GM12878 (cell line): ENCODE measurements around the gene EYS.

ENCODE experiments used
- CHD2 ChIP-seq: IDR thresholded peaks from 2 replicates; pipeline ENCODE4 v1.6.1; 2011; ENCODE audit warnings: low read depth, low read length, improper control_type of control experiment, borderline replicate concordance
- ELK1 ChIP-seq: IDR thresholded peaks from 2 replicates; pipeline ENCODE4 v1.6.1; 2012; ENCODE audit warnings: low read depth, low read length, improper control_type of control experiment
- EP300 ChIP-seq, 2 experiments: fragments of 150-350 bp in 1 of 2; IDR thresholded peaks; 2 replicates each; pipeline ENCODE4 v1.6.1; 2011 to 2012; ENCODE audit warnings: low read depth in 2 of 2, low read length in 2 of 2, borderline replicate concordance in 1 of 2, improper control_type of control experiment in 1 of 2, inconsistent platforms in 1 of 2; ENCODE audit not compliant: control insufficient read depth in 1 of 2
- ETV6 ChIP-seq, 2 experiments: fragments of 450-650 bp in 1 of 2; IDR thresholded peaks in 1 of 2; conservative IDR thresholded peaks in 1 of 2; 2 replicates each; pipeline ENCODE4 v1.6.1; 2014; ENCODE audit warnings: antibody characterized with exemption in 1 of 2, borderline replicate concordance in 1 of 2, low read depth in 1 of 2, mild to moderate bottlenecking in 1 of 2, moderate library complexity in 1 of 2
- FOS ChIP-seq: IDR thresholded peaks from 3 replicates; pipeline ENCODE4 v1.6.1; 2011; ENCODE audit warnings: borderline replicate concordance; ENCODE audit not compliant: insufficient read length; ENCODE audit errors: extremely low read depth
- MTA3 ChIP-seq: IDR thresholded peaks from 2 replicates; pipeline ENCODE4 v1.6.1; 2012; ENCODE audit warnings: low read length, inconsistent platforms, borderline replicate concordance
- NR2C2 ChIP-seq: IDR thresholded peaks from 2 replicates; pipeline ENCODE4 v1.6.1; 2011; ENCODE audit warnings: borderline replicate concordance, low read depth; ENCODE audit not compliant: control insufficient read depth, insufficient read length
- POLR2A ChIP-seq: IDR thresholded peaks from 2 replicates; pipeline ENCODE4 v1.6.1; 2011; ENCODE audit warnings: low read depth, mild to moderate bottlenecking, low read length
- POLR2AphosphoS5 ChIP-seq: IDR thresholded peaks from 2 replicates; pipeline ENCODE4 v1.6.1; 2011; ENCODE audit warnings: mild to moderate bottlenecking, low read length, inconsistent platforms
- RELA ChIP-seq: fragments of 450-650 bp; IDR thresholded peaks from 2 replicates; pipeline ENCODE4 v1.8.0; 2014; ENCODE audit warnings: borderline replicate concordance; ENCODE audit not compliant: partially characterized antibody
- REST ChIP-seq: IDR thresholded peaks from 2 replicates; pipeline ENCODE4 v1.6.1; 2012; ENCODE audit warnings: mild to moderate bottlenecking, low read depth, low read length
- TF ChIP-seq, protein P1 (sequence below): fragments of 450-650 bp; IDR thresholded peaks from 2 replicates; pipeline ENCODE4 v1.6.1; 2016; ENCODE audit warnings: mild to moderate bottlenecking, moderate library complexity, borderline replicate concordance
- TF ChIP-seq, protein P2 (sequence below), 3 experiments: IDR thresholded peaks in 2 of 3; conservative IDR thresholded peaks in 1 of 3; 2 replicates each; pipeline ENCODE4 v1.5.1; 2011; ENCODE audit warnings: low read depth in 3 of 3, low read length in 3 of 3, mild to moderate bottlenecking in 3 of 3, control low read depth in 2 of 3, moderate library complexity in 2 of 3, inconsistent platforms in 1 of 3, mixed read lengths in 1 of 3; ENCODE audit not compliant: control insufficient read depth in 2 of 3, insufficient read depth in 1 of 3; ENCODE audit errors: extremely low read depth in 1 of 3

DNA sequence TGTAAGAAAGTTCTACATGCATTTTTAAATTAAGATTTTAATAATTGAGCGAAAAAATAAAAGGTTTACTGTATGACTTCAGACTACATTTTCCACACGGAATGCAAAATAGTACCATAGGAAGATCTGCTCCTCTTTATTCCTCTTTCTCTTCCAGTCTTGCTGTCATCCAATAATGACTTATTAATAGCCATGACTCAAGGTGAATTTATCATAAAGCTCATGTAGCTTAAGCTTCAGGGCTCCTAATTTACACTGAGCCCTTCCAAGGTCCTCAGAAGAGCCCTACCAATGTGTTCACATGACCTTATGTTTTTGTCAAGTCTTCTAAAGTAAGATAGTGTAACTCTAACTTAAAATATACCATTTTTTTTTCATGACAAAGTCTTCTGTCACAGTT lies 1561.4 kb downstream of the EYS start:
- TF ChIP-seq, protein P1, sequence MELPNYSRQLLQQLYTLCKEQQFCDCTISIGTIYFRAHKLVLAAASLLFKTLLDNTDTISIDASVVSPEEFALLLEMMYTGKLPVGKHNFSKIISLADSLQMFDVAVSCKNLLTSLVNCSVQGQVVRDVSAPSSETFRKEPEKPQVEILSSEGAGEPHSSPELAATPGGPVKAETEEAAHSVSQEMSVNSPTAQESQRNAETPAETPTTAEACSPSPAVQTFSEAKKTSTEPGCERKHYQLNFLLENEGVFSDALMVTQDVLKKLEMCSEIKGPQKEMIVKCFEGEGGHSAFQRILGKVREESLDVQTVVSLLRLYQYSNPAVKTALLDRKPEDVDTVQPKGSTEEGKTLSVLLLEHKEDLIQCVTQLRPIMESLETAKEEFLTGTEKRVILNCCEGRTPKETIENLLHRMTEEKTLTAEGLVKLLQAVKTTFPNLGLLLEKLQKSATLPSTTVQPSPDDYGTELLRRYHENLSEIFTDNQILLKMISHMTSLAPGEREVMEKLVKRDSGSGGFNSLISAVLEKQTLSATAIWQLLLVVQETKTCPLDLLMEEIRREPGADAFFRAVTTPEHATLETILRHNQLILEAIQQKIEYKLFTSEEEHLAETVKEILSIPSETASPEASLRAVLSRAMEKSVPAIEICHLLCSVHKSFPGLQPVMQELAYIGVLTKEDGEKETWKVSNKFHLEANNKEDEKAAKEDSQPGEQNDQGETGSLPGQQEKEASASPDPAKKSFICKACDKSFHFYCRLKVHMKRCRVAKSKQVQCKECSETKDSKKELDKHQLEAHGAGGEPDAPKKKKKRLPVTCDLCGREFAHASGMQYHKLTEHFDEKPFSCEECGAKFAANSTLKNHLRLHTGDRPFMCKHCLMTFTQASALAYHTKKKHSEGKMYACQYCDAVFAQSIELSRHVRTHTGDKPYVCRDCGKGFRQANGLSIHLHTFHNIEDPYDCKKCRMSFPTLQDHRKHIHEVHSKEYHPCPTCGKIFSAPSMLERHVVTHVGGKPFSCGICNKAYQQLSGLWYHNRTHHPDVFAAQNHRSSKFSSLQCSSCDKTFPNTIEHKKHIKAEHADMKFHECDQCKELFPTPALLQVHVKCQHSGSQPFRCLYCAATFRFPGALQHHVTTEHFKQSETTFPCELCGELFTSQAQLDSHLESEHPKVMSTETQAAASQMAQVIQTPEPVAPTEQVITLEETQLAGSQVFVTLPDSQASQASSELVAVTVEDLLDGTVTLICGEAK = no peak
- TF ChIP-seq EP300 (IDR thresholded peaks at IDR 0.05; ENCODE audit: borderline replicate concordance in 1 of 2, control insufficient read depth in 1 of 2, low read depth in 2 of 2, low read length in 2 of 2) (no peak), ETV6 (conservative IDR thresholded peaks at IDR 0.05 in 1 of 2, IDR thresholded peaks at IDR 0.05 in 1 of 2; ENCODE audit: borderline replicate concordance in 1 of 2, low read depth in 1 of 2) (no peak), NR2C2 (no peak), REST (no peak), FOS (no peak), RELA (no peak), MTA3 (no peak), POLR2A (no peak), ELK1 (no peak), CHD2 (no peak), POLR2AphosphoS5 (no peak)
- TF ChIP-seq, protein P2, sequence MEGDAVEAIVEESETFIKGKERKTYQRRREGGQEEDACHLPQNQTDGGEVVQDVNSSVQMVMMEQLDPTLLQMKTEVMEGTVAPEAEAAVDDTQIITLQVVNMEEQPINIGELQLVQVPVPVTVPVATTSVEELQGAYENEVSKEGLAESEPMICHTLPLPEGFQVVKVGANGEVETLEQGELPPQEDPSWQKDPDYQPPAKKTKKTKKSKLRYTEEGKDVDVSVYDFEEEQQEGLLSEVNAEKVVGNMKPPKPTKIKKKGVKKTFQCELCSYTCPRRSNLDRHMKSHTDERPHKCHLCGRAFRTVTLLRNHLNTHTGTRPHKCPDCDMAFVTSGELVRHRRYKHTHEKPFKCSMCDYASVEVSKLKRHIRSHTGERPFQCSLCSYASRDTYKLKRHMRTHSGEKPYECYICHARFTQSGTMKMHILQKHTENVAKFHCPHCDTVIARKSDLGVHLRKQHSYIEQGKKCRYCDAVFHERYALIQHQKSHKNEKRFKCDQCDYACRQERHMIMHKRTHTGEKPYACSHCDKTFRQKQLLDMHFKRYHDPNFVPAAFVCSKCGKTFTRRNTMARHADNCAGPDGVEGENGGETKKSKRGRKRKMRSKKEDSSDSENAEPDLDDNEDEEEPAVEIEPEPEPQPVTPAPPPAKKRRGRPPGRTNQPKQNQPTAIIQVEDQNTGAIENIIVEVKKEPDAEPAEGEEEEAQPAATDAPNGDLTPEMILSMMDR (IDR thresholded peaks at IDR 0.05 in 2 of 3, conservative IDR thresholded peaks at IDR 0.05 in 1 of 3; ENCODE audit: control insufficient read depth in 2 of 3, extremely low read depth in 1 of 3, insufficient read depth in 1 of 3, low read depth in 3 of 3, low read length in 3 of 3) = no peak
